GM21423 (cell line): ENCODE results near the gene SPDEF.

Experiments
- ATAC-seq: cut with Tn5 transposase; IDR thresholded peaks from one replicate; pipeline ENCODE4 v1.9.1; 2021; ENCODE audit warnings: mild to moderate bottlenecking, moderate library complexity; ENCODE audit not compliant: unreplicated experiment

SPDEF gene

GRCh38 chr6:34556031-34556471 is at the start of gene SPDEF:
TSS of gene SPDEF (minus strand) at chr6:34556329. CDS start at chr6:34544455, 11,874 bp downstream.
- ATAC-seq, result no peak

GRCh38 chr6:34603707-34604106 is 47.6 kb upstream of the SPDEF start:
- ATAC-seq, result no peak

- ATAC-seq, result no peak
These were observed 46.4 kb upstream of the SPDEF start for GRCh38 chr6:34602318-34603111.

- ATAC-seq, result no peak
These were observed 45.6 kb upstream of the SPDEF start for GRCh38 chr6:34601706-34602105.

- no peak for ATAC-seq
These were observed 44.7 kb upstream of the SPDEF start for GRCh38 chr6:34600796-34601195.

GRCh38 chr6:34600101-34600500 is 44.0 kb upstream of the SPDEF start:
- ATAC-seq, result no peak

- ATAC-seq, result no peak
These were observed 42.6 kb upstream of the SPDEF start for GRCh38 chr6:34598712-34599111.

- ATAC-seq, result no peak
These were observed 41.6 kb upstream of the SPDEF start for GRCh38 chr6:34597605-34598353.

- no peak for ATAC-seq
These were observed 40.7 kb upstream of the SPDEF start for GRCh38 chr6:34596798-34597197.

GRCh38 chr6:34595332-34596184 is 39.4 kb upstream of the SPDEF start:
- no peak for ATAC-seq

GRCh38 chr6:34593701-34594100 is 37.6 kb upstream of the SPDEF start:
- no peak for ATAC-seq

- no peak for ATAC-seq
These were observed 36.3 kb upstream of the SPDEF start for GRCh38 chr6:34592208-34592952.

- no peak for ATAC-seq
These were observed 33.6 kb upstream of the SPDEF start for GRCh38 chr6:34589691-34590090.

GRCh38 chr6:34589140-34589539 is 33.0 kb upstream of the SPDEF start:
- ATAC-seq, result no peak

GRCh38 chr6:34587851-34588250 is 31.7 kb upstream of the SPDEF start:
- no peak for ATAC-seq

- no peak for ATAC-seq
These were observed 31.2 kb upstream of the SPDEF start for GRCh38 chr6:34587325-34587724.

GRCh38 chr6:34586327-34587040 is 30.4 kb upstream of the SPDEF start:
- ATAC-seq, result no peak

- ATAC-seq, result no peak
These were observed 29.5 kb upstream of the SPDEF start for GRCh38 chr6:34585512-34586061.

- no peak for ATAC-seq
These were observed 29.0 kb upstream of the SPDEF start for GRCh38 chr6:34585108-34585507.

GRCh38 chr6:34584694-34585093 is 28.6 kb upstream of the SPDEF start:
- ATAC-seq, result no peak
